HEK293T (cell line): Measurements from ENCODE around the gene ARAP2.

Source experiments
- CTCF ChIA-PET: fragments of 350-600 bp; formaldehyde crosslinking; extraction: SDS; loops from one replicate; lab custom pipeline; 2021; ENCODE audit warnings: antibody characterized with exemption, inconsistent platforms; lab: Yijun Ruan, JAX
- POLR2A ChIA-PET: fragments of 350-600 bp; formaldehyde crosslinking; extraction: SDS; loops from one replicate; lab custom pipeline; 2020; ENCODE audit warnings: antibody characterized with exemption, inconsistent platforms; lab: Yijun Ruan, JAX
- DNase-seq: peaks from one replicate; pipeline ENCODE4 v3.0.0; 2012; ENCODE audit warnings: mixed read lengths; ENCODE audit errors: extremely low spot score
- ARNT ChIP-seq: fragments of 450-650 bp; IDR thresholded peaks from 2 replicates; pipeline ENCODE4 v1.6.1; 2017; ENCODE audit warnings: mild to moderate bottlenecking
- BHLHE40 ChIP-seq: fragments of 450-650 bp; IDR thresholded peaks from 2 replicates; pipeline ENCODE4 v1.6.1; 2016; ENCODE audit warnings: mild to moderate bottlenecking, moderate library complexity, borderline replicate concordance
- CTBP1 ChIP-seq: fragments of 450-650 bp; IDR thresholded peaks from 2 replicates; pipeline ENCODE4 v1.6.1; 2016; ENCODE audit warnings: borderline replicate concordance
- ELF4 ChIP-seq: fragments of 450-650 bp; IDR thresholded peaks from 2 replicates; pipeline ENCODE4 v1.6.1; 2017; ENCODE audit warnings: antibody characterized with exemption
- FOXA1 ChIP-seq: fragments of 450-650 bp; IDR thresholded peaks from 2 replicates; pipeline ENCODE4 v1.6.1; 2016; ENCODE audit warnings: mild to moderate bottlenecking
- FOXK2 ChIP-seq: fragments of 450-650 bp; IDR thresholded peaks from 2 replicates; pipeline ENCODE4 v1.6.1; 2016; ENCODE audit warnings: mild to moderate bottlenecking
- FOXM1 ChIP-seq: fragments of 450-650 bp; IDR thresholded peaks from 2 replicates; pipeline ENCODE4 v1.6.1; 2017; ENCODE audit warnings: mild to moderate bottlenecking, borderline replicate concordance
- HDGF ChIP-seq: fragments of 450-650 bp; IDR thresholded peaks from 2 replicates; pipeline ENCODE4 v1.6.1; 2017; ENCODE audit warnings: antibody characterized with exemption, borderline replicate concordance
- L3MBTL2 ChIP-seq: fragments of 450-650 bp; conservative IDR thresholded peaks from 2 replicates; pipeline ENCODE4 v1.6.1; 2016; ENCODE audit warnings: mild to moderate bottlenecking
- LEF1 ChIP-seq: fragments of 450-650 bp; IDR thresholded peaks from 2 replicates; pipeline ENCODE4 v1.6.1; 2017; ENCODE audit warnings: mild to moderate bottlenecking, borderline replicate concordance
- NFRKB ChIP-seq: fragments of 450-650 bp; IDR thresholded peaks from 2 replicates; pipeline ENCODE4 v1.6.1; 2016; ENCODE audit warnings: mild to moderate bottlenecking, moderate library complexity
- PKNOX1 ChIP-seq: fragments of 450-650 bp; IDR thresholded peaks from 2 replicates; pipeline ENCODE4 v1.6.1; 2016
- SP1 ChIP-seq: fragments of 450-650 bp; IDR thresholded peaks from 2 replicates; pipeline ENCODE4 v1.6.1; 2017
- SUZ12 ChIP-seq: fragments of 450-650 bp; IDR thresholded peaks from 2 replicates; pipeline ENCODE4 v1.6.1; 2016; ENCODE audit warnings: mild to moderate bottlenecking
- TARDBP ChIP-seq: fragments of 450-650 bp; IDR thresholded peaks from 2 replicates; pipeline ENCODE4 v1.6.1; 2016
- ZNF384 ChIP-seq: fragments of 450-650 bp; IDR thresholded peaks from 2 replicates; pipeline ENCODE4 v1.6.1; 2016

ARAP2 gene

GRCh38 chr4:36141186-36141585, 103.1 kb downstream of the ARAP2 start:
- ChIA-PET CTCF (no interaction called here), POLR2A (no interaction called here)
- DNase-seq = no peak
- TF ChIP-seq BHLHE40 (no peak), SUZ12 (no peak), FOXM1 (no peak), ELF4 (no peak), SP1 (no peak), NFRKB (no peak), PKNOX1 (no peak), FOXK2 (no peak), CTBP1 (no peak), HDGF (no peak), TARDBP (no peak), FOXA1 (no peak), ZNF384 (no peak), L3MBTL2 (no peak), LEF1 (no peak), ARNT (no peak)

- no peak for DNase-seq
- no peak for TF ChIP-seq FOXK2
- TF ChIP-seq SUZ12 = no peak
- no peak for TF ChIP-seq PKNOX1
- no peak for TF ChIP-seq L3MBTL2
- no peak for TF ChIP-seq CTBP1
- no peak for TF ChIP-seq FOXM1
- no peak for TF ChIP-seq NFRKB
- POLR2A ChIA-PET = no interaction called here
- CTCF ChIA-PET = interaction anchor here (0.6 kb wide), 1 partner anchor 8 kb away, joined by 3 read pairs; no protein-coding TSS in a partner anchor
Observed at GRCh38 chr4:36140421-36140820, 103.9 kb downstream of the ARAP2 start.

DNA sequence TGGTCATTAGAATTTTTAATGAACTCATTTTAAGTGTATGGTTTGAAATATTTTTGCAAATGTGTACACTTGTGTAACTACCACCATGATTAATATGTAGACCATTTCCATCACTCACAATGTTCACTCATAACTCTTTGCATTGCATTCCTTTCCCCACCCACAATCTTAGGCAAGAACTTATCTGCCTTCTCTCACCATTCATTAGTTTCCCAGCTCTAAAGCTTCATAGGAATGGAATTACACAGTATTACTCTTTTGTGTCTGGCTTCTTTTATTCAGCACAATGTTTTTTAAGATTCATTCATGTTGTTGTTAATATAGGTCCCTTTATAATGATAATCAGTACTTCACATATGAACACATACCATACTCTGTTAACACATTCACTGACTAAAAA, 106.1 kb downstream of the ARAP2 start:
- CTCF ChIA-PET = no interaction called here
- POLR2A ChIA-PET = no interaction called here

GRCh38 chr4:36137336-36137735, 107.0 kb downstream of the ARAP2 start:
- DNase-seq = no peak
- CTCF ChIA-PET = no interaction called here
- POLR2A ChIA-PET = no interaction called here
- TF ChIP-seq FOXM1 = no peak
- no peak for TF ChIP-seq FOXK2
- TF ChIP-seq ELF4 = no peak
- no peak for TF ChIP-seq NFRKB
- TF ChIP-seq ZNF384 = no peak
- no peak for TF ChIP-seq PKNOX1
- TF ChIP-seq ARNT = no peak
- TF ChIP-seq L3MBTL2 = no peak
- no peak for TF ChIP-seq HDGF
- no peak for TF ChIP-seq BHLHE40
- no peak for TF ChIP-seq CTBP1
- no peak for TF ChIP-seq TARDBP
- no peak for TF ChIP-seq FOXA1
- TF ChIP-seq LEF1 = no peak
- no peak for TF ChIP-seq SUZ12
- no peak for TF ChIP-seq SP1

More for the DNA sequence above, 106.1 kb downstream of the ARAP2 start:
- DNase-seq = no peak
- no peak for TF ChIP-seq FOXM1
- TF ChIP-seq HDGF = no peak
- TF ChIP-seq L3MBTL2 = no peak
- no peak for TF ChIP-seq SP1
- no peak for TF ChIP-seq FOXK2
- no peak for TF ChIP-seq TARDBP
- no peak for TF ChIP-seq ARNT
- no peak for TF ChIP-seq SUZ12
- TF ChIP-seq CTBP1 = no peak
- TF ChIP-seq LEF1 = no peak
- no peak for TF ChIP-seq FOXA1
- no peak for TF ChIP-seq NFRKB

GRCh38 chr4:36133658-36134057, 110.7 kb downstream of the ARAP2 start:
- CTCF ChIA-PET = no interaction called here
- TF ChIP-seq BHLHE40 (no peak), FOXA1 (no peak), L3MBTL2 (no peak), CTBP1 (no peak), LEF1 (no peak), ARNT (no peak), ZNF384 (no peak), TARDBP (no peak), FOXM1 (no peak), PKNOX1 (no peak), SP1 (no peak), NFRKB (no peak), HDGF (no peak), FOXK2 (no peak), SUZ12 (no peak), ELF4 (no peak)
- DNase-seq = no peak
- POLR2A ChIA-PET = no interaction called here

- DNase-seq = no peak
- ChIA-PET CTCF (no interaction called here), POLR2A (no interaction called here)
- TF ChIP-seq FOXK2 = no peak
- no peak for TF ChIP-seq PKNOX1
- no peak for TF ChIP-seq ELF4
- TF ChIP-seq FOXM1 = no peak
- TF ChIP-seq SUZ12 = no peak
- TF ChIP-seq HDGF = no peak
- TF ChIP-seq BHLHE40 = no peak
- no peak for TF ChIP-seq TARDBP
- no peak for TF ChIP-seq LEF1
- no peak for TF ChIP-seq FOXA1
- no peak for TF ChIP-seq SP1
- TF ChIP-seq CTBP1 = no peak
- TF ChIP-seq NFRKB = no peak
- no peak for TF ChIP-seq ZNF384
- TF ChIP-seq ARNT = no peak
- TF ChIP-seq L3MBTL2 = no peak
Observed at GRCh38 chr4:36133086-36133485, 111.2 kb downstream of the ARAP2 start.
